Measurements from ENCODE around the gene HS3ST3A1. TPM values are rescaled to one million over a fixed set of nuclear protein-coding genes. Genes with fewer than 3 reads are reported as not detected.

The HS3ST3A1 gene
- total and polyA plus RNA-seq, 2 experiments from 2014 or later: 5.4 to 24.1 TPM

GRCh38 chr17:13590441-13590840, 11.3 kb downstream of the HS3ST3A1 start (continued):
- no peak for TF ChIP-seq ZNF331 (CRISPR knock-in tag; IDR thresholded peaks at IDR 0.05; ENCODE audit: low read depth)

- H3K4me3 ChIP-seq: no peak overlapping the region
- no peaks in the 10 kb centered on the region for H3K36me3 ChIP-seq (ENCODE audit: insufficient read depth)
- no peaks in the 10 kb centered on the region for H3F3A ChIP-seq (replicated peaks; ENCODE audit: low read depth)
- ATAC-seq (no peak), DNase-seq (ENCODE audit: low spot score) (no peak)
- H3K4me2 ChIP-seq: no peak overlapping the region
- H4K20me1 ChIP-seq (replicated peaks; ENCODE audit: insufficient read depth): no peaks in the 10 kb centered on the region
- H2AFZ ChIP-seq: no peak overlapping the region
- no peaks in the 10 kb centered on the region for H3K9me2 ChIP-seq (ENCODE audit: insufficient read depth)
- 0 out of 2 replicates have a peak overlapping the region, but pooled peaks have one; percentile 21 for H3K27ac ChIP-seq (ENCODE audit: low read depth)
- no peaks in the 10 kb centered on the region for H3K27me3 ChIP-seq (ENCODE audit: insufficient read depth)
- Mint-ChIP-seq H3K27ac (peak overlapping the region; percentile 65; the same call in 1 of the 2 replicates), H3K4me1 (peaks cover 22% of the 10 kb centered on the region), H3K36me3 (ENCODE audit: low read depth) (peaks cover 6% of the 10 kb centered on the region; the same call in 1 of the 3 replicates), H3K27me3 (ENCODE audit: insufficient read depth, low read depth, poor library complexity) (peaks cover 2% of the 10 kb centered on the region), H3K4me3 (no peak overlapping the region), H3K9me3 (no peaks in the 10 kb centered on the region)
- peaks cover 2% of the 10 kb centered on the region; the same call in 1 of the 2 replicates for H3K4me1 ChIP-seq (ENCODE audit: insufficient read depth)
- H3K79me2 ChIP-seq (replicated peaks; ENCODE audit: insufficient read depth): peaks cover 63% of the 10 kb centered on the region
- TF ChIP-seq EZH2 (IDR thresholded peaks at IDR 0.05; ENCODE audit: low read depth, unreplicated experiment): no peak
- TF ChIP-seq EZH2phosphoT487 (IDR thresholded peaks at IDR 0.05; ENCODE audit: unreplicated experiment): no peak
- TF ChIP-seq ZNF462 (CRISPR knock-in tag; IDR thresholded peaks at IDR 0.05): no peak
- TF ChIP-seq JUNB (IDR thresholded peaks at IDR 0.05; ENCODE audit: unreplicated experiment): no peak
- no peak for TF ChIP-seq ETS1 (IDR thresholded peaks at IDR 0.05)
- TF ChIP-seq STAT1 (IDR thresholded peaks at IDR 0.05; ENCODE audit: unreplicated experiment): no peak
- no peak for TF ChIP-seq CTCF (conservative IDR thresholded peaks at IDR 0.05; ENCODE audit: low read depth in 2 of 2)
- TF ChIP-seq NANOG (IDR thresholded peaks at IDR 0.05; ENCODE audit: borderline replicate concordance): no peak
- TF ChIP-seq CREB1 (CRISPR knock-in tag; IDR thresholded peaks at IDR 0.05; ENCODE audit: low read depth): no peak
- no peak for TF ChIP-seq ZNF331 (CRISPR knock-in tag; IDR thresholded peaks at IDR 0.05; ENCODE audit: low read depth)
- no peak for TF ChIP-seq ZNF114 (CRISPR knock-in tag; IDR thresholded peaks at IDR 0.05)
- TF ChIP-seq POLR2AphosphoS5 (IDR thresholded peaks at IDR 0.05; ENCODE audit: low read depth): no peak
These were observed 12.1 kb downstream of the HS3ST3A1 start for GRCh38 chr17:13589658-13590057.
